ENCODE results near the gene CALR. TPM values are rescaled to one million over a fixed set of nuclear protein-coding genes. Genes with fewer than 3 reads are reported as not detected.

Gene CALR
- total and polyA plus RNA-seq, 4 donors: 415 to 1,551 (median 801) TPM

- ATAC-seq (ENCODE audit: insufficient read depth, low FRiP score) (peak; percentile 4), DNase-seq (peak in 2 of 3 donors; percentile 39 to 41)
- Histone ChIP-seq H3K4me3 (peak overlapping the region; percentile 80), H3K27ac (ENCODE audit: low read depth in 1 of 2, low read length in 1 of 2) (peak overlapping the region; percentile 86 to 90), H3K9me3 (ENCODE audit: control insufficient read depth in 4 of 4, insufficient read depth in 3 of 4, low read length in 3 of 4) (no peaks in the 10 kb centered on the region), H3K36me3 (ENCODE audit: control insufficient read depth in 4 of 4, insufficient read depth in 4 of 4, low read length in 4 of 4) (peaks cover 17 to 43% (median 35%) of the 10 kb centered on the region in 4 donors), H3K9ac (ENCODE audit: insufficient read depth in 1 of 2, low read length in 2 of 2) (peak overlapping the region; percentile 82 to 90), H3K4me1 (ENCODE audit: control insufficient read depth in 5 of 5, insufficient read depth in 5 of 5, low read length in 5 of 5) (peaks cover 11 to 27% (median 20%) of the 10 kb centered on the region in 5 donors), H3K27me3 (ENCODE audit: control insufficient read depth in 3 of 3, insufficient read depth in 3 of 3, low read length in 2 of 3) (no peaks in the 10 kb centered on the region)
- TF ChIP-seq CTCF (IDR thresholded peaks at IDR 0.05; ENCODE audit: control extremely low read depth, extremely low read depth): no peak
- 0% methylated on average over 54 of the region's 54 CpGs for WGBS, 2 donors
Measured at GRCh38 chr19:12938779-12939601, 581 bp downstream of the CALR start.

GRCh38 chr19:12939975-12940423 is 1.6 kb downstream of the CALR start:
- no peak for TF ChIP-seq CTCF (IDR thresholded peaks at IDR 0.05; ENCODE audit: control extremely low read depth, extremely low read depth)
- Histone ChIP-seq H3K4me1 (ENCODE audit: control insufficient read depth in 5 of 5, insufficient read depth in 5 of 5, low read length in 5 of 5) (peaks cover 11 to 25% (median 21%) of the 10 kb centered on the region in 5 donors), H3K9ac (ENCODE audit: insufficient read depth in 1 of 2, low read length in 2 of 2) (peak overlapping the region; percentile 65 to 90), H3K27ac (ENCODE audit: low read depth in 1 of 2, low read length in 1 of 2) (peak overlapping the region in 1 of 2 donors; percentile 43), H3K36me3 (ENCODE audit: control insufficient read depth in 4 of 4, insufficient read depth in 4 of 4, low read length in 4 of 4) (peaks cover 24 to 51% (median 41%) of the 10 kb centered on the region in 4 donors), H3K27me3 (ENCODE audit: control insufficient read depth in 3 of 3, insufficient read depth in 3 of 3, low read length in 2 of 3) (no peaks in the 10 kb centered on the region), H3K9me3 (ENCODE audit: control insufficient read depth in 4 of 4, insufficient read depth in 3 of 4, low read length in 3 of 4) (no peaks in the 10 kb centered on the region), H3K4me3 (peak overlapping the region; percentile 17)
- ATAC-seq (ENCODE audit: insufficient read depth, low FRiP score) (no peak), DNase-seq (no peak)
- 29 to 46% methylated on average over 10 of the region's 10 CpGs for WGBS, 2 donors

DNA sequence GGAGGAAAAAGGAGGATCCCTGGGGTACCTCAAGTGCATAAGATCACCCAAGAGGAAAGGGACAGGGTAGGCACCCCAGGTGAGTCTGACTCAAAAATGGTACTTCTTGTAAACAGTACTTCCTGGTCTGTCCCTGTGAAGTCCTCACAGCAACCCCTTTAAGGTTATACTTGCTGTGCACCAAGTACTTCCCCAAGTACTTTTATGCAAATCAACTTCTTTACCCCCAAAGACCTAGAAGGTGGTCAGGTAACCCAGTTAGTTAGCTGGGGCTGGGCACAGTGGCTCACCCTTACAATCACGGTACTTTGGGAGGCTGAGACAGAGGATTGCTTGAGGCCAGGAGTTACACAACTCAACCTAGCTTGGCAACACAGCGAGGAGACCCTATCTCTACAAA is 2.5 kb downstream of the CALR start:
- 49 to 70% methylated on average over 2 of the region's 2 CpGs for WGBS, 2 donors
- Histone ChIP-seq H3K36me3 (ENCODE audit: control insufficient read depth in 4 of 4, insufficient read depth in 4 of 4, low read length in 4 of 4) (peaks cover 24 to 51% (median 41%) of the 10 kb centered on the region in 4 donors), H3K27ac (ENCODE audit: low read depth in 1 of 2, low read length in 1 of 2) (peak overlapping the region in 1 of 2 donors; percentile 28), H3K9me3 (ENCODE audit: control insufficient read depth in 4 of 4, insufficient read depth in 3 of 4, low read length in 3 of 4) (no peaks in the 10 kb centered on the region), H3K4me3 (no peak overlapping the region), H3K27me3 (ENCODE audit: control insufficient read depth in 3 of 3, insufficient read depth in 3 of 3, low read length in 2 of 3) (no peaks in the 10 kb centered on the region), H3K4me1 (ENCODE audit: control insufficient read depth in 5 of 5, insufficient read depth in 5 of 5, low read length in 5 of 5) (peaks cover 11 to 25% (median 21%) of the 10 kb centered on the region in 5 donors), H3K9ac (ENCODE audit: insufficient read depth in 1 of 2, low read length in 2 of 2) (no peak overlapping the region)
- ATAC-seq (ENCODE audit: insufficient read depth, low FRiP score): no peak
- no peak for DNase-seq
- no peak for TF ChIP-seq CTCF (IDR thresholded peaks at IDR 0.05; ENCODE audit: control extremely low read depth, extremely low read depth)

Data from lung (tissue), 12 donors.